ENCODE results near the gene DGCR2. TPM values are rescaled to one million over a fixed set of nuclear protein-coding genes. Genes with fewer than 3 reads are reported as not detected.

DGCR2 gene
- total RNA-seq, 1 experiment from 2014 or later: 42.9 TPM

DNA sequence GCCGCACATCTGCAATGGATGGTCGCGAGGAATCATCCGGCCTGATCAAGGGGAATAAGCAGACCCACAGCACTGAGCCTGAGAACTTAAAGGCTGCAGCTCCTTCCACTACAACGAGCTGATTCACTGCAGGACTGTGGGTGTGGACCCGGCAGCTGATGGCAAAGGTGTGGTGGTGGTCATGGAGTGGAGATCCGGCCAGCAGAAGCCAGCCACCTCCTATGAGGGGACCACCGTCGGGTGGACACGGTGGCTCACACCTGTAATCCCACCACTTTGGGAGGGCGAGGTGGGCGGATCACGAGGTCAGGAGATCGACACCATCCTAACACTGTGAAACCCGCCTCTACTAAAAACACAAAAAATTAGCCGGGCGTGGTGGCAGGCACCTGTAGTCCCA, 66.4 kb downstream of the DGCR2 start (continued):
- no peak for TF ChIP-seq JUND (IDR thresholded peaks at IDR 0.05)
- no peak for TF ChIP-seq CBX3 (IDR thresholded peaks at IDR 0.05; ENCODE audit: low read depth)

DNA sequence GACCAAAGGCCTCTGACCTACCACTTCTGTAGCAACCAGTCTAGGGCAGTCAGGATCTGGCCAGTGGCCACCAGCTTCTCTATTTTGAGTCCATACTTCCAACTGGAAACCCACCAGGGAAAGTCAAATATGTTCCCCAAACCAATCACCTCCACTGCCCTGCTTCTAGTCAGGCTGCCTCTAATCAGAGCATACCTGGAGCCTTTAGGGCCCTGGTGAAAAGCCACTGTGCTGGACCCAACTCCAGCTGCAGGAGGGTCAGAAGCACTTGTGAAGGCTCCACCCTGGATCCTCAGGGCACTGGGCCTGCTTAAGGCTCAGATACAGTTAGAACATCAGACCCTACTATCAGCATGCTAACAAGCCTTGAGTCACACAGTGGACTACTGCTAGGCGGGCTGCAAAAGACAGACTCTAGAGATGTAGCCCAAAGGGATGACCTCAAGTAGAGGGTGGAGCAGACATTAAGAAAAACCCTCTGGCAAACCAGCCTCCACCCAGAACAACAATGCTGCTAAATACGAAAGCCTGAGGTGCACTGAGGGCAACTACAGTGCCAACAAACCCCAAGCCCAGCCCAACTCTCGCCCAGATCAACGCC, 69.2 kb downstream of the DGCR2 start:
- H4K20me1 ChIP-seq (ENCODE audit: insufficient read depth): no peaks in the 10 kb centered on the region
- no peak overlapping the region for H3K4me3 ChIP-seq (replicated peaks in 1 of 2; ENCODE audit: low read depth in 1 of 2, low read length in 2 of 2)
- ChIA-PET POLR2A (no interaction called here), CTCF (no interaction called here), RAD21 (ENCODE audit: low non-redundant PET in 1 of 2, low total read pairs in 2 of 2, uncharacterized antibody in 2 of 2, unreplicated experiment in 2 of 2) (no interaction called here)
- no peaks in the 10 kb centered on the region for H3K9me3 ChIP-seq (ENCODE audit: control insufficient read depth in 1 of 2, insufficient read depth in 1 of 2, low read depth in 1 of 2, low read length in 2 of 2)
- intact Hi-C loops (cut with micrococcal nuclease): no loop called here
- no peaks in the 10 kb centered on the region; the same call in 1 of the 2 replicates for H3K79me2 ChIP-seq (ENCODE audit: insufficient read depth, low read length)
- no peaks in the 10 kb centered on the region for H3K9me2 ChIP-seq (ENCODE audit: insufficient read depth)
- H2AFZ ChIP-seq (ENCODE audit: low read depth, low read length, poor library complexity, severe bottlenecking): no peak overlapping the region
- no TSS peak for BruUV-seq (replicated peaks)
- no peak overlapping the region for H3K27ac ChIP-seq (ENCODE audit: low read depth, low read length)
- no peaks in the 10 kb centered on the region for H3K4me1 ChIP-seq (ENCODE audit: control insufficient read depth in 1 of 2, insufficient read depth in 2 of 2, low read length in 2 of 2)
- H3K4me2 ChIP-seq (ENCODE audit: low read length): no peak overlapping the region
- no peaks in the 10 kb centered on the region for H3K27me3 ChIP-seq (ENCODE audit: insufficient read depth, low read length)
- H3K9ac ChIP-seq (ENCODE audit: low read length): no peak overlapping the region
- DNase-seq (ENCODE audit: low read depth, low spot score): no peak
- H3K36me3 ChIP-seq (ENCODE audit: control insufficient read depth in 1 of 2, insufficient read depth in 2 of 2, low read length in 2 of 2): peaks cover 0 to 12% of the 10 kb centered on the region in 2 experiments; a peak in 3 of 4 replicates
- no peak for ATAC-seq
- TF ChIP-seq, protein P1, sequence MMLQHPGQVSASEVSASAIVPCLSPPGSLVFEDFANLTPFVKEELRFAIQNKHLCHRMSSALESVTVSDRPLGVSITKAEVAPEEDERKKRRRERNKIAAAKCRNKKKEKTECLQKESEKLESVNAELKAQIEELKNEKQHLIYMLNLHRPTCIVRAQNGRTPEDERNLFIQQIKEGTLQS (IDR thresholded peaks at IDR 0.05): no peak
- TF ChIP-seq, protein P2, sequence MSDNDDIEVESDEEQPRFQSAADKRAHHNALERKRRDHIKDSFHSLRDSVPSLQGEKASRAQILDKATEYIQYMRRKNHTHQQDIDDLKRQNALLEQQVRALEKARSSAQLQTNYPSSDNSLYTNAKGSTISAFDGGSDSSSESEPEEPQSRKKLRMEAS (IDR thresholded peaks at IDR 0.05): no peak
- TF ChIP-seq POLR2A (IDR thresholded peaks at IDR 0.05; ENCODE audit: borderline replicate concordance, extremely low read depth, insufficient read depth, insufficient read length): no peak
- TF ChIP-seq ZNF274 (IDR thresholded peaks at IDR 0.05; ENCODE audit: low read depth, low read length): no peak
- TF ChIP-seq, protein P3, sequence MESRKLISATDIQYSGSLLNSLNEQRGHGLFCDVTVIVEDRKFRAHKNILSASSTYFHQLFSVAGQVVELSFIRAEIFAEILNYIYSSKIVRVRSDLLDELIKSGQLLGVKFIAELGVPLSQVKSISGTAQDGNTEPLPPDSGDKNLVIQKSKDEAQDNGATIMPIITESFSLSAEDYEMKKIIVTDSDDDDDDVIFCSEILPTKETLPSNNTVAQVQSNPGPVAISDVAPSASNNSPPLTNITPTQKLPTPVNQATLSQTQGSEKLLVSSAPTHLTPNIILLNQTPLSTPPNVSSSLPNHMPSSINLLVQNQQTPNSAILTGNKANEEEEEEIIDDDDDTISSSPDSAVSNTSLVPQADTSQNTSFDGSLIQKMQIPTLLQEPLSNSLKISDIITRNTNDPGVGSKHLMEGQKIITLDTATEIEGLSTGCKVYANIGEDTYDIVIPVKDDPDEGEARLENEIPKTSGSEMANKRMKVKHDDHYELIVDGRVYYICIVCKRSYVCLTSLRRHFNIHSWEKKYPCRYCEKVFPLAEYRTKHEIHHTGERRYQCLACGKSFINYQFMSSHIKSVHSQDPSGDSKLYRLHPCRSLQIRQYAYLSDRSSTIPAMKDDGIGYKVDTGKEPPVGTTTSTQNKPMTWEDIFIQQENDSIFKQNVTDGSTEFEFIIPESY (IDR thresholded peaks at IDR 0.05; ENCODE audit: extremely low read depth, insufficient replicate concordance, low read length): no peak
- TF ChIP-seq FOSL1 (IDR thresholded peaks at IDR 0.05; ENCODE audit: low read depth): no peak
- no peak for TF ChIP-seq EZH2phosphoT487 (IDR thresholded peaks at IDR 0.05; ENCODE audit: borderline replicate concordance)
- TF ChIP-seq ELF1 (IDR thresholded peaks at IDR 0.05; ENCODE audit: borderline replicate concordance, low read depth): no peak
- TF ChIP-seq RAD21 (IDR thresholded peaks at IDR 0.05; ENCODE audit: low read depth): no peak
- TF ChIP-seq SRF (IDR thresholded peaks at IDR 0.05; ENCODE audit: low read depth): no peak
- no peak for TF ChIP-seq EGR1 (IDR thresholded peaks at IDR 0.05; ENCODE audit: low read depth)
